NOMO-1 treated with dmso at 0.1 percent for 144 hours (cell line): ENCODE measurements around the gene SLC6A8.
"Not testable (repeated sequence)": the region's sequence is repeated elsewhere in the genome, so short reads cannot be mapped to it uniquely, and the experiment has no call there.

Source experiments
- DNase-seq: peaks from one replicate; lab custom pipeline; 2025; ENCODE audit not compliant: unreplicated experiment; lab: John Stamatoyannopoulos, UW

SLC6A8 gene

GRCh38 chrX:153745067-153745433 lies 57.3 kb downstream of the SLC6A8 start:
- not testable (repeated sequence) for DNase-seq
